PFSK-1 (cell line): ENCODE data around the gene ITK.

ENCODE experiments used
- FOXP2 ChIP-seq: optimal IDR thresholded peaks from 2 replicates; pipeline ENCODE3; 2011; ENCODE audit warnings: borderline replicate concordance, control low read depth, inconsistent platforms; ENCODE audit not compliant: insufficient read depth; ENCODE audit errors: extremely low read length, extremely low read depth
- POLR2AphosphoS5 ChIP-seq: IDR thresholded peaks from 2 replicates; pipeline ENCODE4 v1.6.1; 2012; ENCODE audit warnings: low read depth, mild to moderate bottlenecking, control low read depth, low read length, moderate library complexity
- SIN3A ChIP-seq: IDR thresholded peaks from 2 replicates; pipeline ENCODE4 v1.6.1; 2012; ENCODE audit warnings: mild to moderate bottlenecking, low read length, moderate library complexity, borderline replicate concordance; ENCODE audit not compliant: insufficient read depth
- TAF1 ChIP-seq: IDR thresholded peaks from 2 replicates; pipeline ENCODE4 v1.6.1; 2012; ENCODE audit warnings: low read length, control low read depth, borderline replicate concordance; ENCODE audit not compliant: insufficient read depth
- TF ChIP-seq, protein P1 (sequence below), 2 experiments: IDR thresholded peaks; 2 replicates each; pipeline versions ENCODE4 v1.6.1 to v1.8.0; 2011 to 2012; ENCODE audit warnings: low read depth in 2 of 2, low read length in 2 of 2, control low read depth in 1 of 2, inconsistent platforms in 1 of 2, mild to moderate bottlenecking in 1 of 2, moderate library complexity in 1 of 2; ENCODE audit not compliant: insufficient read depth in 1 of 2

Gene ITK

GRCh38 chr5:157178966-157179365 is 1.7 kb upstream of the ITK start:
- TF ChIP-seq FOXP2 (no peak), TAF1 (no peak), SIN3A (no peak), POLR2AphosphoS5 (no peak)
- TF ChIP-seq, protein P1, sequence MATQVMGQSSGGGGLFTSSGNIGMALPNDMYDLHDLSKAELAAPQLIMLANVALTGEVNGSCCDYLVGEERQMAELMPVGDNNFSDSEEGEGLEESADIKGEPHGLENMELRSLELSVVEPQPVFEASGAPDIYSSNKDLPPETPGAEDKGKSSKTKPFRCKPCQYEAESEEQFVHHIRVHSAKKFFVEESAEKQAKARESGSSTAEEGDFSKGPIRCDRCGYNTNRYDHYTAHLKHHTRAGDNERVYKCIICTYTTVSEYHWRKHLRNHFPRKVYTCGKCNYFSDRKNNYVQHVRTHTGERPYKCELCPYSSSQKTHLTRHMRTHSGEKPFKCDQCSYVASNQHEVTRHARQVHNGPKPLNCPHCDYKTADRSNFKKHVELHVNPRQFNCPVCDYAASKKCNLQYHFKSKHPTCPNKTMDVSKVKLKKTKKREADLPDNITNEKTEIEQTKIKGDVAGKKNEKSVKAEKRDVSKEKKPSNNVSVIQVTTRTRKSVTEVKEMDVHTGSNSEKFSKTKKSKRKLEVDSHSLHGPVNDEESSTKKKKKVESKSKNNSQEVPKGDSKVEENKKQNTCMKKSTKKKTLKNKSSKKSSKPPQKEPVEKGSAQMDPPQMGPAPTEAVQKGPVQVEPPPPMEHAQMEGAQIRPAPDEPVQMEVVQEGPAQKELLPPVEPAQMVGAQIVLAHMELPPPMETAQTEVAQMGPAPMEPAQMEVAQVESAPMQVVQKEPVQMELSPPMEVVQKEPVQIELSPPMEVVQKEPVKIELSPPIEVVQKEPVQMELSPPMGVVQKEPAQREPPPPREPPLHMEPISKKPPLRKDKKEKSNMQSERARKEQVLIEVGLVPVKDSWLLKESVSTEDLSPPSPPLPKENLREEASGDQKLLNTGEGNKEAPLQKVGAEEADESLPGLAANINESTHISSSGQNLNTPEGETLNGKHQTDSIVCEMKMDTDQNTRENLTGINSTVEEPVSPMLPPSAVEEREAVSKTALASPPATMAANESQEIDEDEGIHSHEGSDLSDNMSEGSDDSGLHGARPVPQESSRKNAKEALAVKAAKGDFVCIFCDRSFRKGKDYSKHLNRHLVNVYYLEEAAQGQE (IDR thresholded peaks at IDR 0.05; ENCODE audit: insufficient read depth in 1 of 2, low read depth in 2 of 2, low read length in 2 of 2): no peak

GRCh38 chr5:157182143-157182757 is 1.6 kb downstream of the ITK start:
- TF ChIP-seq, protein P1 (IDR thresholded peaks at IDR 0.05; ENCODE audit: insufficient read depth in 1 of 2, low read depth in 2 of 2, low read length in 2 of 2): no peak
- TF ChIP-seq TAF1 (no peak), POLR2AphosphoS5 (no peak), FOXP2 (no peak), SIN3A (no peak)

DNA sequence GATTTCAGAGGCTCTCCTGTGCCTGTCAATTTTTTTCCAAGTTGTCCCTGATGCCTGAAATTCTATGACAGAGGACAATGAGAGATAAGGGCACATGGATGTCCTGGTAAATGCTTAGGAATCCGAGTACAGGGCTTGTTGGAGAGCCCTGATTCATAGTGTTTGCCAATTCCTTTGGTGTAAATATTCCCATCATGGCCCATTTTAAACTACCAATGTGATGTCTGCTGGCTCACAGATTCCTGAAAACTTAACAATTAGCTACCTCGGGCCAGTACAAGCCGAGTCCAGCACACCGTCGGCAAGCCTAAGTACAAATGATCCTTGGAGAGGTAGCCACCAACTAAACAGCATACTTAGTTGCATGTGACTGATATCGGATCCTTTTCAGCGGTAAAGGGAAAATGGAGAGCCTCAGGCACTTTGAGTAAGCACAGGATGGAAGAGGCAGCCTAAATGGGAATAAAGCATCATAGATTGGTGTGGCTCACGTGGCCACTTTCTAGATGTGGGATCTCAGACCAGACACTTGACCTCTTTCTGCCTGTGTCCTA is 3.6 kb downstream of the ITK start:
- TF ChIP-seq FOXP2 (no peak), TAF1 (no peak), SIN3A (no peak), POLR2AphosphoS5 (no peak)
- TF ChIP-seq, protein P1 (IDR thresholded peaks at IDR 0.05; ENCODE audit: insufficient read depth in 1 of 2, low read depth in 2 of 2, low read length in 2 of 2): no peak

- TF ChIP-seq FOXP2 (no peak), POLR2AphosphoS5 (no peak), TAF1 (no peak), SIN3A (no peak)
- TF ChIP-seq, protein P1 (IDR thresholded peaks at IDR 0.05; ENCODE audit: insufficient read depth in 1 of 2, low read depth in 2 of 2, low read length in 2 of 2): no peak
Observed at GRCh38 chr5:157186309-157187045, 5.8 kb downstream of the ITK start.
